ENCODE measurements around the gene BAG5.
A peak's percentile ranks its signal among the peaks of the same experiment; 100 is the strongest.
"Not testable (repeated sequence)": the region's sequence is repeated elsewhere in the genome, so short reads cannot be mapped to it uniquely, and the experiment has no call there.

BAG5 gene

DNA sequence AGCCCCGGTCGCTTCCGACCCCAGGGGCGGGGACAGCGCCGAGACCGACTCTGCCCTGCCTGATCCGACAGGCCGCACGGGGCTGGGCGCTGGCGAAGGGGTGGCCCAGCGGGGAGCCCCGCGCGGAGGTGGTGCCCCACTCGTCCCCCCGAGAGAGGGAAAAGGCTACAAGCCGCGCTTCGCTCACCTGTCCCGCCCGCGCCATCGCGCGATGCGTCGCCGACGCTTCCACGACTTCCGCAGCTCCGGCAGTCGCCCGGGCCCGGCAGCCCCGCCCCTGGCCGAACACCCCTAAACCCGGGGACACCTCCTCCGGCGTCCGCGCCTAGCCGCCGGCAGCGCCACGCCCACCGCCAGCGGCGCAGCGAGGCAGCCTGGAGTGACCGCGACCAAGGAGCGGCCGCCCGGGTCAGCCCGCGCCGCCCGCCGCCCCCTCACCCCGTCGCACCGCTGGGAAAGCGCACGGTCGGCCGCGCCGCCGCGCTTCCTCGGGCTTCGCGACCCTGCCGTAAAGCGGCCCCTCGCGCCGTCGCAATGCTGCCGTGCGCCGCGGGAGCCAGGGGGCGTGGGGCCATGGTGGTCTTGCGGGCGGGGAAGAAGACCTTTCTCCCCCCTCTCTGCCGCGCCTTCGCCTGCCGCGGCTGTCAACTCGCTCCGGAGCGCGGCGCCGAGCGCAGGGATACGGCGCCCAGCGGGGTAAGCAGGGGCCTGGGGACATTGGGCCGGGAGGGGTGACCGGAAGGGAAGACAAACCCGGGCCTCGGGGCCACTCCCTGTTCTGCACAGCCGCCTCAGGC, at the start of gene BAG5, which contains the start of gene COA8:
Gene BAG5, minus strand, starts transcription at position 229 of the 797 bp plus-strand sequence. CDS start 1,493 bp downstream, outside the sequence.
Gene COA8, plus strand, starts transcription at position 532 of the 797 bp plus-strand sequence. Its CDS starts 42 bp downstream, at position 574.
- DNase-seq (ENCODE audit: low read depth in 2 of 2): peak; percentile 75 to 87

DNA sequence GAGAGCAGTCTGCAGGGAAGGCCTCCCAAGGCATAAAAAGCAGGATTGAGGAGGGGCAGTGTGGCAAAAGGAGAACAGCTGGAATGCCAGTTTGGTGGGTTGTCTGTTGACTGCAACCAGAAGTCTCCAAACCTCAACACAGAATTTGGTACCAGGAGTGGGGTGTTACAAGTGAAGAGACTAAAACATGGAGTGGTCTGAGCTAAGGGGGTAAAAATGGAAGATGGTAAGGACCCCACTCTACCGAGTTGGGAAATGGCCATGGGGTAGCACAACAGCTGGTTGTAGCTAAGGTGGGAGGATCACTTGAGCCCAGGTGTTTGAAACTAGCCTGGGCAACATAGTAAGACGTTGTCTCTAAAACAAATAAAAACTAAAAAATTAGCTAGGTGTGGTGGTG, 48.8 kb upstream of the BAG5 start:
- no peak for DNase-seq (ENCODE audit: low read depth in 2 of 2)

GRCh38 chr14:103609081-103609480, 46.6 kb upstream of the BAG5 start:
- DNase-seq (ENCODE audit: low read depth in 2 of 2): not testable (repeated sequence)

- no peak for DNase-seq (ENCODE audit: low read depth in 2 of 2)
Observed at GRCh38 chr14:103607822-103608221, 45.4 kb upstream of the BAG5 start.

- no peak for DNase-seq (ENCODE audit: low read depth in 2 of 2)
Observed at GRCh38 chr14:103606963-103607668, 44.7 kb upstream of the BAG5 start.

DNA sequence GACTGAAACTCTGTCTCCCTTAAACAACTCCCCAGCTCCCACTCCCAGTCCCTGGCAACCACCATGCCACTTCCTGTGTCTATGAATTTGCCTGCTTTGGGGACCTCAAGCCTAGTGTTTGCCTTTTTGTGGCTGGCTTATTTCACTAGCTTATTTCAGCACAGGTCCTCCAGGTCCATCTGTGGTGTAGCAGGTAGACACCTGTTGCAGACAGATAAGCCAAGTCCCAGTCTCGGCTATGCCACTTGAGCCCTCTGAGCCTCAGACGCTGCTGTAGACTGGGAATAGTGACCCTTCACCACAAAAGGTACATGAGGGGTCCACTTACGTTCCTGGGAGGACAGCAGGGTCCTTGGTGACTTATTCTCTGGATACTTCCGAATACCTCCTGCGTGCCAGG, 42.2 kb upstream of the BAG5 start:
- no peak for DNase-seq (ENCODE audit: low read depth in 2 of 2)

- DNase-seq (ENCODE audit: low read depth in 2 of 2): no peak
Observed at GRCh38 chr14:103600503-103600902, 38.0 kb upstream of the BAG5 start.

DNA sequence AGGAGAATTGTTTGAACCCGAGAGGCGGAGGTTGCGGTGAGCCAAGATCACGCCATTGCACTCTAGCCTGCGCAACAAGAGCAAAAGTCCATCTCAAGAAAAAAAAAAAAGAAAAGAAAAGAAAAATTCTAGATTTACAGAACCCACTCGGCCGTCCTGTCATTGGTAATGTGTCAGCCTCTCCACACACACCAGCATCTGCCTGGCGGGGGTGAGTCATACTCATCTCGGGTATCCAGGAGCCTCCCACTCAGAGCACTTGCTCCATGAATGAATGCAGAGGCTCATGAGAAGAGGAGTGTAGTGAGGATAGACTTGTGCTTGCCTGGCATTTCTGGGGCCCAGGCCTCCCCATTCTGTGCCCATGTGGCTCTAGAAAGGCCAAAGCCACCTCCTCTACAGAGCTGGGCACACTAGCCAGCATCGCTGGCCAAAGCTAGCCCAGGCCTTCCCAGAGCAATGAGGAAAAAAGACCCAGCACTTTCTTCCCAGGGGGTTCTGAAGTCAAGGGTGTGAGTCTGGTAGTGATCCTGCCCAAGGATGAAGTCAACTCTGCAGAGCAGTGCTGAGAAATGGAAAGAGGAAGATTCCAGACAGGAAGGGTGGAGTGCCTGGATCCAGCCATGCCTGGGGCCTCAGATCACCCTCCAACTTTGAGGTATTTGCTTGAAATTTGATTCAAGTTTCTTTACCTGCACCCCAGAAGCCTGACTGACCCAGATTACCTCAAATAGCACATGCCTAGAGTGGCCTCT, 35.3 kb upstream of the BAG5 start:
- no peak for DNase-seq (ENCODE audit: low read depth in 2 of 2)

- DNase-seq (ENCODE audit: low read depth in 2 of 2): no peak
Observed at GRCh38 chr14:103594265-103594664, 31.8 kb upstream of the BAG5 start.

GRCh38 chr14:103593577-103593976, 31.1 kb upstream of the BAG5 start:
- DNase-seq (ENCODE audit: low read depth in 2 of 2): no peak

GRCh38 chr14:103584326-103584915, 22.0 kb upstream of the BAG5 start:
- DNase-seq (ENCODE audit: low read depth in 2 of 2): no peak

DNA sequence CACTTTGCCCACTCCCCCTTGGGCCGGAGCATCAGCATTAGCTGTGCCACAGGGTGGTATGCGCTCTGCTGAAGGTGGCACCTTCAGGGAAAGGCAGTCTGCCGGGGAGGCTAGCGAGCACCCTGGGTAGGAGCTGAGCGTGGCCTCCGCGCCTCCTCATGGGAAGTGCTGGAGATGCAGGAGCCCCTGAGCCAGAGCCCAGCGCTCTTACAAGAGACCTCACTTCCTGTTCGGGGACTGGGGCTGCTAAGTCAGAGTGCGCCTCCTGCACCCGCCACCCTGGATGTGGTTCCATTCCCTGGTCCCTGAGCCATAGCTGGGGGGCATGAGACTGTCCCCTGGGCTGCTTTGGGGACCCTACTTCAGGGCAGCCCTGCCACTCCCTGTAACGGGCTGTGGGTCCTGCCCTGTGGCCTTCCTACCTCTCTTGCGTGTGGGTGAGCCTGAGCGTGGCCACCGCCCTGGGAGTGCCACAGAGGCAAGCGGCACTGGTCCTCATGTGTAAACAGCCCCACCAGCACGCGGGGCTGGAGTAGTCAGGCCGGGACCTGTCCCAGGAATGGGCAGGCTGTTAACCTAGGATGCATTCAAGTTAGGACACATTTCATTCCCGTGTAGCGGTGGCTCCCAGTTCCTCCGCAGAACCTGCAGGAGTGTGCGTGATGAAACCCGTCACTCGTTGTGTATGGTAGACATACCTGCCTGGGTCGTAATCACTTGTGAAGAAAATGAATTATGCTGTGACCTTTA, 19.7 kb upstream of the BAG5 start:
- no peak for DNase-seq (ENCODE audit: low read depth in 2 of 2)

DNA sequence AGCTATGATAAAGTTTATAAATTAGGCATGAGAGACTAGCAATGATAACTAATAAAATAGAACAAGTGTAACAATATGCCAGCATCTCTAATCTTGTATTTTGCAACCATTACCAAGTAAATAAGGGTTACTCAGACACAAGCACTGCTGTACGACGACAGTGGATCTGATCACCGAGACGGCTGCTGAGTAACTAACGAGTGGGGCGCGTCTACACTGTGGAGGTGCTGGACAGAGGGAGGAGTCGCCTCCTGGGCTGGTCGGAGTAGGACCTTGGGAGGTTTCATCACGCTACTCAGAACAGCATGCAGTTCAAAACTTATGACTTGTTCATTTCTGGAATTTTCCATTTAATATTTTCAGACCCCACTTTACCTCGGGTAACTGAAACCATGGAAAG, 18.7 kb upstream of the BAG5 start:
- no peak for DNase-seq (ENCODE audit: low read depth in 2 of 2)

DNA sequence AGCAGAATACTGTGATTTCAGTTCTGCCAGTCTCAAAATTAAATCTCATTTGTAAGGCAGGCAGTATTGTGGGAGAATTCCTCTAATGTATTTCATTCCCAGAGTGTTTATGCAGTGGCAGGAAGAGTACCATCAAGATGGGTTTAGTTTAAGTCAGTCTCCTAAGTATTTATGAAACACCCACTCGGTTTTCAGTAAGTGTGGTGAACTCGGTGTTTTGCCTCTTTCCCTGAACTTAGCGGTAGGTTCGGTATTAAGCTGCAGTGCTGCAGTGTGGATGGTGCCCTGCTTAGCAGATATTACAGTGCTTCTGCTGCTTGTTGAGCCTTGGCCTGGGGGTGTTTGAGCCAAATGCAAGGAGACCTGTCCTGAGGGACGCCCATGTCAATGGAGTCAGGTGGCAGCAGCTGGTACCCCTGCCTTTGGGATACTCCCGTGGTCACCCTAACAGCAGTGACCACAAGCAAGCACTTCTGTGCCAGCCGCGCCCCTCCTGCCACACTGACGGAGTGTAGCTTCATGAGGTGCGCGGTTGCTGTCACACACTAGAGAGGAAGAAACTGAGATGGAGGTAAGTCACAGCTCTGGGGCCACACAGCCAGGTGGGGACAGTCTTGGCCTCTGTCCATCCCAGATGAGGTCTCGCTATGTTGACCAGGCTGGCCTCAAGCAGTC, 16.1 kb upstream of the BAG5 start:
- DNase-seq (ENCODE audit: low read depth in 2 of 2): no peak

- DNase-seq (ENCODE audit: low read depth in 2 of 2): no peak
Observed at GRCh38 chr14:103576371-103577024, 14.0 kb upstream of the BAG5 start.

DNA sequence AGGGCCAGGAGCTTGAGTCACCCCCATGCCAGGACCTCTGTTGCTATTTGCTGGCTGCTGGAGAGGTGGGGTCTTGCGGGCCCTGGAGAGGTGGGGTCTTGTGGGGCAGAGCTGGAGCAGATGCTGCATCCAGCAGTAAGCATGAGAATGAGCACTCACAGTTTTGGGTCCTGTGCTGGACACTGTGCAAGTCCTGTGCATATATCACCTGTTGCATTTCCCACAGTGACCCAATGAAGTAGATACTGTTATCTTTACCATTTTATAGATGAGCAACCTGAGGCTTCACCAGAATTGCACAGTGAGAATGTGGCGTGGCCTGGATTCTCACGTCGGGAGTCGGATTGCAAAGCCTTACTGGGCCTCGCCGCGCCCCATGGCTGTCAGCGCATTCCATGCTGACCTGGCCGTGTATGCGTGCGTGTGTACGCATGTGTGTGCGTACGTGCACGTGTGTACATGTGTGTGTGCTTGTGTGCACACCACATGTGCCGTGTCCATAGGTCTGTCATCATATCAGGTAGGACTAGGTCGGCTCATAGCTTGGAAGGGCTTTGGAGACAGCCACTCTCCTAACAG, 12.3 kb upstream of the BAG5 start:
- DNase-seq (ENCODE audit: low read depth in 2 of 2): no peak

DNA sequence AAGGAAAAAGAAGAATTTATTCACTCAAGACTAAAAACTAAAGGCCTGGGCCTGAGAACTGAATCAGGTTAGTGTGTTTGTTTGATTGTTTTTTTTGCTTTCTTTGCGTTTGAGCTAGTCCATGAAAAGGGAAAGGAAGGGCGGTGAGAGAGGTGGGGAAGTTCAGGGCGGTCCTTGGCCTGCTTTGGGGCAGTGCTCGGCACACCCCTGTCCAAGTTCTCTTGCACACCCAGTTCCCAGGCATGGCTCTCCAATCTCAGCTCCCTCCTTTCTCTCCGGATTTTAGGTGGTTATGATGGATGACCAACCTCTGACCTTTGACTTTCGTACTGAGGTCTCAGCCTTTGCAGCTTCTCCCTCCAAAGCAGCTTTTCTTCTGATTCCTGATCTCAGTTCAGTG, 11.6 kb upstream of the BAG5 start:
- DNase-seq (ENCODE audit: low read depth in 2 of 2): no peak

DNA sequence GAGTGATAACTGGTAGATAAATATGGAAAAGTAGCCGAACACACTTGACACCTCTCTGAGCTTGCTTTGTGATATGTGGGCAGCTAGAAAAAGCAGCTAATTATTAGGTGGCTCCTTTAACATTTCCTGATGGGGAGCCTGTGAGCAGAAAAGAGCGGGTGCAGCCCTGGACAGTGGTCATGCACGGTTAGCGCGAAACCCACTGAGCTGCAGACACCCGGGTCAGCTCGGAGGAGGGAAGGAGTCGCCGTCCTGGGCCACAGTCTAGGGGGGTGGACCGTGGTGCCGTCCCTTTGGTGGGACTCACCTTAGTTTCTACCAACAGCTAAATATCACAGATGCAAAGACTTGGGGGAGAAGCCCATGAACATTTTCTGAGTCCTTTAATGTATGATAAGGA, 7.0 kb upstream of the BAG5 start:
- no peak for DNase-seq (ENCODE audit: low read depth in 2 of 2)

DNA sequence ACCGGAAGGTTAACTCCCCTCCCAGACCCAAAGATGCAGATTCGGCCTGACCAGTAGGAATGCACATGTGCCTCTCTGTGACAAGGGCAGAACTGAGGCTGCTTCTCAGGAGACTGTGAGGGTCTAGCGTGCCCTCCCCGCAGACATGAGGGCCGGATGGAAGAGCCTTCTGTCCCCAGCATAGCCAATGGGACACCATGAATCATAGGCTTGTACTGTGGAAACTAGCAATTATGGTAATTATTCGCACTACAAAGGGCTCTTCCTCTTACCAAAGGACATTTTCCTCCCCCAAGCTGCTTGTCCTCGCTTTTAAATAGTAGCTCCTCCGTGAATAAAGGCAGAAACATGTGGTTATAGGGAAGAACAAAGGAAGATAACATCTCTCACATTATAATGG, 6.5 kb upstream of the BAG5 start:
- no peak for DNase-seq (ENCODE audit: low read depth in 2 of 2)

Data from stimulated activated CD4-positive, alpha-beta T cell treated with anti-CD3 and anti-CD28 coated beads, Interleukin-1b, Interleukin-23, amount 100 ng/mL, for 4 hours (primary cell).